H1 (cell line): Measurements from ENCODE around the gene SNCAIP. TPM values are rescaled to one million over a fixed set of nuclear protein-coding genes. Genes with fewer than 3 reads are reported as not detected.
A peak's percentile ranks its signal among the peaks of the same experiment; 100 is the strongest.

ENCODE experiments used
- CTCF ChIA-PET: fragments of 300-600 bp; sonication (Branson Sonifier 250); formaldehyde crosslinking; loops from one replicate; lab custom pipeline; 2021; ENCODE audit not compliant: partially characterized antibody; lab: Charles Lee
- POLR2A ChIA-PET: fragments of 300-600 bp; sonication (Branson Sonifier 250); formaldehyde crosslinking; loops from one replicate; lab custom pipeline; 2021; ENCODE audit warnings: inconsistent platforms; ENCODE audit not compliant: partially characterized antibody; lab: Charles Lee
- DNase-seq, 2 experiments: peaks; one replicate each; pipeline versions ENCODE4 v3.0.0 to v3.0.0-alpha.2; 2010 to 2022; ENCODE audit warnings: low spot score in 2 of 2, low read depth in 1 of 2, mixed read lengths in 1 of 2
- FAIRE-seq: peaks from 2 replicates; lab custom pipeline; 2011; peaks lifted over from hg19 to GRCh38; lab: Jason Lieb, UNC
- H2AFZ ChIP-seq: 2 replicates; pipeline ENCODE4 v1.8.1; 2012; ENCODE audit warnings: low read length, inconsistent platforms
- H2AK5ac ChIP-seq: 2 replicates; pipeline ENCODE4 v1.6.1; 2013; ENCODE audit warnings: low read depth, low read length
- H2BK120ac ChIP-seq: replicated peaks from 2 replicates; pipeline ENCODE3; 2013; ENCODE audit warnings: low read depth, low read length, inconsistent platforms
- H2BK12ac ChIP-seq: 2 replicates; pipeline ENCODE4 v1.6.1; 2013; ENCODE audit warnings: low read depth, low read length
- H2BK15ac ChIP-seq: 2 replicates; pipeline ENCODE4 v1.6.1; 2013; ENCODE audit warnings: low read length
- H2BK20ac ChIP-seq: 2 replicates; pipeline ENCODE4 v1.6.1; 2013; ENCODE audit warnings: low read length
- H2BK5ac ChIP-seq: 2 replicates; pipeline ENCODE4 v1.6.1; 2013; ENCODE audit warnings: low read depth, low read length
- H3K14ac ChIP-seq: 2 replicates; pipeline ENCODE4 v1.6.1; 2013; ENCODE audit warnings: inconsistent platforms; ENCODE audit not compliant: insufficient read length
- H3K18ac ChIP-seq: 2 replicates; pipeline ENCODE4 v1.6.1; 2013; ENCODE audit warnings: low read length; ENCODE audit errors: extremely low read depth
- H3K23ac ChIP-seq: 2 replicates; pipeline ENCODE4 v1.6.1; 2013; ENCODE audit warnings: inconsistent platforms; ENCODE audit not compliant: insufficient read length
- H3K23me2 ChIP-seq: 2 replicates; pipeline ENCODE4 v1.6.1; 2013; ENCODE audit warnings: low read depth, low read length
- H3K27ac ChIP-seq: 2 replicates; pipeline ENCODE4 v1.6.1; 2011; ENCODE audit warnings: low read depth, low read length, inconsistent platforms
- H3K27me3 ChIP-seq, 4 experiments: replicated peaks in 1 of 4; 1 replicate in 1 of 4; 2 replicates in 3 of 4; pipeline versions ENCODE4 v1.6.1 to v1.8.1; 2011 to 2013; ENCODE audit warnings: low read length in 3 of 4, mild to moderate bottlenecking in 3 of 4, inconsistent platforms in 2 of 4, mixed read lengths in 2 of 4, moderate library complexity in 1 of 4; ENCODE audit not compliant: control insufficient read depth in 3 of 4, insufficient read depth in 3 of 4; ENCODE audit errors: extremely low read depth in 1 of 4
- H3K36me3 ChIP-seq, 4 experiments: 2 replicates each; pipeline versions ENCODE4 v1.6.1 to v1.8.1; 2011 to 2013; ENCODE audit warnings: mild to moderate bottlenecking in 4 of 4, low read length in 3 of 4, moderate library complexity in 2 of 4, control low read depth in 1 of 4, inconsistent platforms in 1 of 4; ENCODE audit not compliant: insufficient read depth in 4 of 4, control insufficient read depth in 2 of 4
- H3K4ac ChIP-seq: replicated peaks from 2 replicates; pipeline ENCODE3; 2013; ENCODE audit warnings: low read length, low read depth, mixed read lengths, inconsistent platforms; ENCODE audit not compliant: insufficient read length
- H3K4me1 ChIP-seq, 4 experiments: replicated peaks in 1 of 4; 1 replicate in 1 of 4; 2 replicates in 3 of 4; pipeline versions ENCODE4 v1.6.1 to v1.8.1; 2011 to 2013; ENCODE audit warnings: low read length in 3 of 4, inconsistent platforms in 2 of 4, mixed read lengths in 1 of 4; ENCODE audit not compliant: insufficient read depth in 4 of 4, control insufficient read depth in 3 of 4
- H3K4me2 ChIP-seq, 2 experiments: 2 replicates each; pipeline versions ENCODE4 v1.6.1 to v1.8.1; 2011 to 2013; ENCODE audit warnings: low read depth in 2 of 2, low read length in 2 of 2, control low read depth in 1 of 2, inconsistent platforms in 1 of 2, mild to moderate bottlenecking in 1 of 2; ENCODE audit not compliant: insufficient read depth in 1 of 2
- H3K4me3 ChIP-seq, 4 experiments: fragments of 200-600, 300-600 bp in 1 of 4; sonication (generic), shearing (Covaris generic), sonication (Bioruptor Twin) in 1 of 4; 2 replicates each; pipeline versions ENCODE4 v1.5.1 to v1.8.1; 2011 to 2016; ENCODE audit warnings: low read length in 4 of 4, low read depth in 3 of 4, control low read depth in 2 of 4, inconsistent platforms in 2 of 4, mild to moderate bottlenecking in 2 of 4, mixed read lengths in 1 of 4, moderate library complexity in 1 of 4; ENCODE audit not compliant: insufficient read depth in 2 of 4; ENCODE audit errors: extremely low read depth in 1 of 4
- H3K56ac ChIP-seq: replicated peaks from 2 replicates; pipeline ENCODE3; 2013; ENCODE audit warnings: low read depth, mild to moderate bottlenecking, mixed read lengths, low read length, inconsistent platforms; ENCODE audit not compliant: insufficient read length
- H3K79me1 ChIP-seq: 2 replicates; pipeline ENCODE4 v1.6.1; 2013; ENCODE audit warnings: low read depth, low read length, control low read depth
- H3K79me2 ChIP-seq, 2 experiments: 2 replicates each; pipeline versions ENCODE4 v1.6.1 to v1.8.1; 2012 to 2013; ENCODE audit warnings: low read length in 2 of 2, mild to moderate bottlenecking in 2 of 2, inconsistent platforms in 1 of 2; ENCODE audit not compliant: insufficient read depth in 2 of 2, control insufficient read depth in 1 of 2
- H3K9ac ChIP-seq, 4 experiments: replicated peaks in 1 of 4; 1 replicate in 1 of 4; 2 replicates in 3 of 4; pipeline versions ENCODE4 v1.6.1 to v1.8.1; 2011 to 2013; ENCODE audit warnings: low read depth in 3 of 4, low read length in 3 of 4, control low read depth in 2 of 4, mild to moderate bottlenecking in 2 of 4, moderate library complexity in 2 of 4, inconsistent platforms in 1 of 4; ENCODE audit errors: extremely low read depth in 1 of 4
- H3K9me3 ChIP-seq, 2 experiments: 2 replicates each; pipeline versions ENCODE4 v1.6.1 to v1.8.1; 2012 to 2013; ENCODE audit warnings: mild to moderate bottlenecking in 2 of 2, moderate library complexity in 2 of 2, control low read depth in 1 of 2, inconsistent platforms in 1 of 2, low read depth in 1 of 2, low read length in 1 of 2, mixed read lengths in 1 of 2; ENCODE audit not compliant: insufficient read depth in 2 of 2
- H4K20me1 ChIP-seq, 2 experiments: replicated peaks in 1 of 2; 2 replicates each; pipeline versions ENCODE3 to v1.8.1; 2011 to 2013; ENCODE audit warnings: inconsistent platforms in 2 of 2, low read length in 2 of 2, mild to moderate bottlenecking in 1 of 2; ENCODE audit not compliant: insufficient read depth in 2 of 2, control insufficient read depth in 1 of 2
- H4K5ac ChIP-seq: 2 replicates; pipeline ENCODE4 v1.6.1; 2013; ENCODE audit warnings: low read length, low read depth, mixed read lengths, inconsistent platforms; ENCODE audit not compliant: insufficient read length
- H4K8ac ChIP-seq: 2 replicates; pipeline ENCODE4 v1.8.0; 2013; ENCODE audit warnings: mild to moderate bottlenecking, moderate library complexity, low read length, inconsistent platforms; ENCODE audit not compliant: insufficient read depth; ENCODE audit errors: extremely low read depth
- H4K91ac ChIP-seq: replicated peaks from 2 replicates; pipeline ENCODE3; 2013; ENCODE audit warnings: low read length, mixed read lengths, inconsistent platforms; ENCODE audit not compliant: insufficient read length
- ASH2L ChIP-seq: fragments of 200-600, 300-600 bp; sonication (generic); IDR thresholded peaks from one replicate; pipeline ENCODE4 v1.7.1; 2017; ENCODE audit warnings: low read length
- BCL11A ChIP-seq, 2 experiments: IDR thresholded peaks; one replicate each; pipeline ENCODE4 v1.6.1; 2011; ENCODE audit warnings: low read depth in 2 of 2, low read length in 2 of 2, mild to moderate bottlenecking in 2 of 2
- CEBPB ChIP-seq: IDR thresholded peaks from 2 replicates; pipeline ENCODE4 v1.6.1; 2012; ENCODE audit warnings: low read depth, low read length
- CHD1 ChIP-seq: IDR thresholded peaks from 2 replicates; pipeline ENCODE4 v1.6.1; 2012; ENCODE audit warnings: low read depth, low read length, improper control_type of control experiment
- CTBP2 ChIP-seq: IDR thresholded peaks from 2 replicates; pipeline ENCODE4 v1.7.0; 2011; ENCODE audit warnings: borderline replicate concordance, mild to moderate bottlenecking, moderate library complexity, mixed read lengths, low read length; ENCODE audit not compliant: insufficient read depth, insufficient read length
- HDAC2 ChIP-seq, 2 experiments: fragments of 300-600 bp in 1 of 2; sonication (generic) in 1 of 2; IDR thresholded peaks; 2 replicates each; pipeline ENCODE4 v1.6.1; 2011 to 2012; ENCODE audit warnings: low read depth in 2 of 2, low read length in 2 of 2, mild to moderate bottlenecking in 2 of 2, moderate library complexity in 2 of 2, borderline replicate concordance in 1 of 2, inconsistent platforms in 1 of 2
- HDAC6 ChIP-seq: IDR thresholded peaks from one replicate; pipeline ENCODE4 v1.7.1; 2012; ENCODE audit warnings: low read depth, mild to moderate bottlenecking, inconsistent platforms, low read length, moderate library complexity
- JUN ChIP-seq: IDR thresholded peaks from 2 replicates; pipeline ENCODE4 v1.6.1; 2011; ENCODE audit warnings: low read depth, mild to moderate bottlenecking, improper control_type of control experiment, low read length
- KDM5A ChIP-seq: fragments of 200-600 bp; IDR thresholded peaks from 2 replicates; pipeline ENCODE4 v1.7.1; 2012; ENCODE audit warnings: mild to moderate bottlenecking, low read length, inconsistent platforms, mixed read lengths
- MAFK ChIP-seq: IDR thresholded peaks from 2 replicates; pipeline ENCODE4 v1.6.1; 2012; ENCODE audit warnings: low read depth, mild to moderate bottlenecking, improper control_type of control experiment, low read length
- PHF8 ChIP-seq: fragments of 200-600 bp; sonication (generic); conservative IDR thresholded peaks from 2 replicates; pipeline ENCODE4 v1.7.1; 2012; ENCODE audit warnings: low read depth, mild to moderate bottlenecking, inconsistent platforms, low read length, moderate library complexity
- POU5F1 ChIP-seq: IDR thresholded peaks from 2 replicates; pipeline ENCODE4 v1.6.1; 2011; ENCODE audit warnings: low read depth, mild to moderate bottlenecking, low read length, moderate library complexity
- SIX5 ChIP-seq: IDR thresholded peaks from 2 replicates; pipeline ENCODE4 v1.6.1; 2011; ENCODE audit warnings: mild to moderate bottlenecking, low read depth, low read length
- TBP ChIP-seq: IDR thresholded peaks from 2 replicates; pipeline ENCODE4 v1.6.1; 2011; ENCODE audit warnings: low read depth, low read length, improper control_type of control experiment
- WGBS, 2 experiments: shearing (Covaris generic) in 1 of 2; methylation state at CpG; one replicate each; pipeline versions ENCODE4 v1.1.6 to v1.1.7; 2013 to 2015; ENCODE audit warnings: low lambda C conversion rate in 2 of 2, mixed read lengths in 2 of 2, inconsistent platforms in 1 of 2, low coverage in 1 of 2, missing lambda C conversion rate in 1 of 2; ENCODE audit not compliant: insufficient replicate concordance in 2 of 2, insufficient coverage in 1 of 2, insufficient read length in 1 of 2; ENCODE audit errors: extremely low coverage in 1 of 2, missing lambda C conversion rate in 1 of 2; 5-methylcytosine and 5-hydroxymethylcytosine counted together
- polyA plus RNA-seq, 7 experiments: library from polyadenylated mRNA; depleted of rRNA in 3 of 7; stranded (reverse) in 5 of 7; unstranded in 2 of 7; fragments of >200 nt in 5 of 7; fragments of 200-250 nt in 2 of 7; gene quantifications; 1 replicate in 5 of 7; 2 replicates in 1 of 7; 4 replicates in 1 of 7; pipeline versions ENCODE4 v1.2.1 to v1.2.3, GENCODE V29; 2011 to 2013; ENCODE audit warnings: missing spikeins in 2 of 7, mixed read lengths in 2 of 7
- total RNA-seq: library from RNA; stranded (reverse); fragmentation: NEBNext Ultra II Directional; extraction: Animal tissue kit (Norgen Biotek cat#: 25700); gene quantifications from 2 replicates; pipeline ENCODE4 v1.2.1, GENCODE V29; 2021

Gene SNCAIP
- total and polyA plus RNA-seq, 2 of the 8 experiments (the other 6 are each of a cell fraction or from before 2014, with no cell fraction given): 3.9 to 9.0 TPM

DNA sequence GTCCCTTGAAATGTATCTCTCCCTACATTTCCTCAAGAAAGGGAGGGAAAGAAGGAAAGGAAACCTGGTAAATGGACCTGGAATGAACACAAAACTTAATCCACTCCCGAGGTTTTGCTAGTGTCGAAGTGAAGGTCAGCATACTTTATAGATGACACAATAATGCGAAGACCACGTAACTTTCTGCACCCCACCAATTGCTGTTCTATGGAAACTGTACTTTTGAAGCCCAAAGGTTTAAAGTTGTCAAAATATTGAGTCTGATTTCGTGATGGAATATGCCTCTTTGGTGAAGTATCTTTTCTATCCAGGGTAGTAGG is 103.7 kb downstream of the SNCAIP start:
- 88% methylated on average over 5 of the region's 5 CpGs; no CpG with 5 or more reads in 1 of the 2 experiments for WGBS, 2 experiments

More for the DNA sequence above, 103.7 kb downstream of the SNCAIP start:
- Histone ChIP-seq H3K18ac (no peak overlapping the region), H3K23ac (no peak overlapping the region), H2BK12ac (no peak overlapping the region), H3K27me3 (no peaks in the 10 kb centered on the region), H3K9me3 (no peaks in the 10 kb centered on the region), H3K27ac (no peak overlapping the region), H3K79me1 (no peaks in the 10 kb centered on the region; the same call in 1 of the 2 replicates), H4K20me1 (no peaks in the 10 kb centered on the region), H3K14ac (no peak overlapping the region), H3K23me2 (no peaks in the 10 kb centered on the region), H3K36me3 (no peaks in the 10 kb centered on the region), H3K56ac (no peak overlapping the region), H2AFZ (peak overlapping the region; percentile 54; the same call in 1 of the 2 replicates), H3K4ac (no peak overlapping the region), H2BK15ac (no peak overlapping the region), H3K4me1 (peaks cover 0 to 2% (median 1%) of the 10 kb centered on the region in 4 experiments; a peak in 2 of 7 replicates), H2BK20ac (no peak overlapping the region), H3K4me2 (no peak overlapping the region), H3K9ac (no peak overlapping the region), H3K79me2 (no peaks in the 10 kb centered on the region), H4K91ac (no peak overlapping the region), H3K4me3 (no peak overlapping the region), H2BK120ac (no peak overlapping the region)
- ChIA-PET POLR2A (no interaction called here), CTCF (interaction anchor here (1.0 to 4.0 kb wide), 21 partner anchors 8 to 228 kb away, joined by 3 to 56 read pairs (median 5); no protein-coding TSS in a partner anchor)
- no peak for DNase-seq
- TF ChIP-seq PHF8: no peak
- TF ChIP-seq ASH2L: no peak
- TF ChIP-seq HDAC6: no peak
- TF ChIP-seq HDAC2 (IDR thresholded peaks at IDR 0.05; ENCODE audit: borderline replicate concordance in 1 of 2, low read depth in 2 of 2, low read length in 2 of 2): no peak
- TF ChIP-seq TBP: no peak
- TF ChIP-seq KDM5A: no peak
- TF ChIP-seq SIX5: no peak
- no peak for TF ChIP-seq MAFK
- no peak for TF ChIP-seq CHD1
- no peak for TF ChIP-seq BCL11A (IDR thresholded peaks at IDR 0.05; ENCODE audit: low read depth in 2 of 2, low read length in 2 of 2)
- no peak for TF ChIP-seq POU5F1
- TF ChIP-seq CEBPB: no peak
- no peak for TF ChIP-seq JUN
- TF ChIP-seq CTBP2: no peak
- TF ChIP-seq, all 59 proteins: peak for 0
- FAIRE-seq: no peak
- Histone ChIP-seq H2AK5ac (no peak overlapping the region), H4K8ac (no peak overlapping the region), H4K5ac (no peak overlapping the region), H2BK5ac (no peak overlapping the region)
